GM19452 (cell line): ENCODE results near the gene TNIK.

Source experiments
- ATAC-seq: cut with Tn5 transposase; IDR thresholded peaks from one replicate; pipeline ENCODE4 v1.9.1; 2021; ENCODE audit not compliant: unreplicated experiment

TNIK gene

DNA sequence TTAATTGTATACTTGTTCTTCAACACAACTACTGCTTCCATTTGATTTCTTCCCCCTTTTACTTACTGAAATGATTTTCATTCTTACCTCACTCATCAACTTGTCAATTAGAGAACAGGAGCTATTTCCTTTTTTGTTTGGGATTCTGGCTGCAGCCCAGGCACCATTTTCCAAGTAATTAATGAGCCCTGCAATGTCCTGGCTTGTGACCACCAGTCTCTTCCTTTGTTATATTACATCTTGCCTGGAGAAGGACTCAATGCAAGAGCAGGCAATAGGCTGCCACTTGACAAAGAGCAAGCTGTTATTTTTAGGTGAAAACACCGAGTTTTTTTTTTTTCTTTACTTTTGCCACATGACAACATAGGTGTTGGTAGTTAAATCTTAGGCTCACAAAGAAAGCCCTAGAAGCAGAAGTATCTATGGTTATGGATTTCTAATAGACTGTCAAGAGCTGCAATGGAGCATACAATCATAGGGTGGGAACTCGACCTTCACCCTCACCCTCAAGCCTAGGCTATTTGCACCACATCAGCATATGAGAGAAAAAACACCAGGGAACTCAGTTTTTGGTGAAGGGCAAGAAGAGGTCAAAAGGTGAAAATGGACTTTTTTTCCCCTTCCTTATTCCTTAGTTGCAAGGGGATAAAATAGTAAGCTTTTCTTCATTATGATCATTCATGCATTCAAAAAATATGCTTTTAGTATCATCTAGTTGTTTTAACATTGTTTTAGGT is 114.9 kb downstream of the TNIK start:
- no peak for ATAC-seq

DNA sequence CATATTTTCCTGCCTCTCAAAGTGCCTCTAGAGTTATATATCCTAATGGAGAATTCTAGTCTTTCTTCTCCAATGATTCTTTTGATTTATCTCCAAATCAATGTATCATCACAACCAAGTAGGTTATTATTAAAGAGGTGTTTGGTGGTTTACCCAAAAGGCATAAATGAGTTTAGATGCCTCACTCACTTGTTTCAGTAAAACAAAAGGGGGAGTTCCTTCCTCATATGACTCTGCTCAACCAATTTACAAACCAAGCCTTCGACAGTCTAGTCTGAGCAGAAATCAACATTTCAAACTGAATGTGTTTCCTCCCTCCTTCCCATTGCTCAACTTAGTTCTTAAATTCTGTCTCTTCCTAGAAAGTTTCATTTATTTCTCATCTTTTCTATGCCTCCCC is 116.5 kb downstream of the TNIK start:
- no peak for ATAC-seq

DNA sequence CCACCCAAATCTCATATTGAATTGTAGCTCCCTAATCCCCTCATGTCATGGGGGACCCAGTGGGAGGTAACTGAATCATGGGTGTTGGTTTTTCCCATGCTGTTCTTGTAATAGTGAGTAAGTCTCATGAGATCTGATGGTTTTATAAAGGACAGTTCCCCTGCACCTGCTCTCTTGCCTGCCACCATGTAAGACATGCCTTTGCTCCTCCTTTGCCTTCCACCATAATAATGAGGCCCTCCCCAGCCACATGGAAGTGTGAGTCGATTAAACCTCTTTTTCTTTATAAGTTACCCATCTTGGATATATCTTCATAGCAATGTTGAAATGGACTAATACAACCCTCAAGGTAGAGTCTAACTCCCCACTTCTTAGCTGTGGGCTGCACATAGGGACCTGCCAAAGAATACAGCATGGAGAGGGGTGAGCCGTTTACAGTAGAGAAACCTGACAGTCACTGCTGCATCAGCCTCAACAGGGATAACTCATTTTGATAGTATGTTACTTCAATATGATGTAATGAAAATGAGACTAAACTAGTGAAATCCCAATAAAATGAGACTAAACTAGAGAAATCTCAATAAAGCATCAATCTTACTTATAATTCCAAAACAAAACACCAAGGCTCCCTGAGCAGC is 117.3 kb downstream of the TNIK start:
- ATAC-seq: no peak

DNA sequence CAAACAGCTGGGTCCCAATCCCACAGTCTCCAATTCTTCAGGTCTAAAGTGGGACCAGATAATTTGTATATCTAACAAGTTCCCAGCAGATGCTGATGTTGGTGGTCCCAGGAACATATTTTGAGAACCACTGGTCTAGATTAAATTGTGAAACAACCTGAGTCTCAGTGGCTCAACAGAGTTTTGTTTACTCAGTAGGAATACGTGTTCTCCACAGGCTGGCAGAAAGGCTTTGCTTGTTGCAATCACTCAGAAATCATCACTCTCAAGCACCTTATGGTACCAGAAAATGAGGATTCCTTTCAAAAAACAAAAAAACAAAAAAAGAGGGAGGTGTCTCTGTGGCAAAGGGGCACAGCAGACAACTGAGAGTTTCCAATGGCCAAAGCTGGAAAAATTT is 118.0 kb downstream of the TNIK start:
- no peak for ATAC-seq

DNA sequence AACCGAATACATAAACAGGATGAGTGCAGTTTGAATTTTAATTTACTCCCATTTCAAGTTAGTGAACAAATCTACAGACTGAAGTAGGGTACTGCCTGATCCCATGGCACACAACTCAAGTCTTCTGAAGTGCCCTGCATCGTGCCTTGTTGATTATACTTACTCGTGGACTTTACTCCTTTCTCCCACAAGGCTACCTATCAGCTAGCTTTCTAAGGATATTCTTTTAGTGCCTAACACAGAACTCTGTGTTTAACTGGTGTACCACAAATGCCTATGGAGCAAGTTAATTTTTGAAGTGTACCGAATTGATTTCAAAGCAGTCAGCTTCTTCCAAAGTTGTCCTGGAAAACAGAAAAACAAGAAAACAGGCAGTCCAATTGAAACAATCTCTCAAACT is 119.8 kb downstream of the TNIK start:
- no peak for ATAC-seq

DNA sequence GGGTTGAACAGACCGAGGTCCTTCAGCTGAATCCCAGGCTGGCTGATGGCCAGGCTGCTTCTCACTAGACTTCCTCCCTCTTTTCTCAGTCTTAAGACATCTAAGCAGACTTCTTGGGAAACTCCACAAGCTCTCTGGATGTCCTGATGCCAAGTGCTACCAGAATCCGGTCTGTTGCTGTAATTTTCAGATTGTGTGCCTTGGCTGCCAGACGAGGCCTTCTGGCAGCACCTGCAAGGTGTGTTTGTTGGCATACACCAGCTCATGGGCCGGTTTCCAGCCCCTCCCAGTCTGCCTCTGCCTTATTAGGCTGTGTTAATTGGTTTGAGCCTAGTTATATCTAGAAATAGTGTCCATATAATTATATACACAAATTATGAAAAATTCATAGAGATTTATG is 120.6 kb downstream of the TNIK start:
- no peak for ATAC-seq

DNA sequence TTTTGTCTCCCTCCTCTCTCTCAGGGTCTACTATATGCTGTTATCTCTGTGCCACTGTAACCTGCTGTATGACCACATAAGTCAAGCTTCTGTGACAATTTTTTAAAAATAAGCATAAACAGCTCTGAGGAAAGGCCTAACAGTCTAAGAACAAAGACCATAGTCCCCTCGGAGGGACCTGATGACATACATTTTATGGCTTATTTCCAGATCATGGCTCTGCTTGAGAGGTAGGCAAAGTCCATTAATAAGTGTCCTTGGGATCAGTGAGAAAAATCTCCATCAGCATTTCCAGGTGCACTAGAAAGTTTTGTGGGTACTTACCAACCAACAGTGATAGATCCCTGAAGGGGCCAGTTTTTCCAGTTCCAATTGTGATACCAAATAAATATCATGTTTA is 123.8 kb downstream of the TNIK start:
- no peak for ATAC-seq

DNA sequence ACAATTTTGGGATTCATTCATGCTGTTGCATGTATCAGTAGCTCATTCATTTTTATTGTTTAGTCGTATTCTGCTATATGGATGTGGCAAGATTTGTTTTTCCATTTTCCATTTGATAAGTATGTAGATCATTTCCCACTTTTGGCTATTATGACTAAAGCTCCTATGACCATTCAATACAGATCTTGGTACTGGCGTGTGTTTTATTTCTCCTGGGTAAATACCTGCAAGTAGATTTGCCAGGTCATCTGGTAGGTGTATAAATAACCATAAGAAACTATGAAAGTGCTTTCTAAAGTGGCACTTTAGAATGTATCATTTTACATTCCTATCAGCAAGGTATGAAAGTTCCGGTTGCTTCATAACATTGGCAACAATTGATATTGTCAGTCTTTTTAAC is 124.6 kb downstream of the TNIK start:
- no peak for ATAC-seq

DNA sequence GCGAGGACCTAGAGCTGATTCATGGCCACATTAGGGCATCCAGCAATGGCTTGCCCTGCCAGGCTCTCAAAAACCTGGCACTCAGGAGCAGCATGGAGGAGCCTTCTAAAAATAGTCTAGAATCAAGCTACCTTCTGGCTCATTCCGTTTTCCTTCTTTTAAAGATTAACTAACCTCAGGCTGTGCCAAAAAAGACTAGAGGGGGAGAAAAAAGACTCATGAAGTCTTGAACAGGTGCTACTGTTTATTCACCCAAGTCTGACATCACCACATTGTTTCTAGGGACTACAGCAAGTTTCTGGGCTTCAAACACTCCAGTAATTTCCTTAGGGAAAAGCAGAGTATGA is 125.8 kb downstream of the TNIK start:
- no peak for ATAC-seq

DNA sequence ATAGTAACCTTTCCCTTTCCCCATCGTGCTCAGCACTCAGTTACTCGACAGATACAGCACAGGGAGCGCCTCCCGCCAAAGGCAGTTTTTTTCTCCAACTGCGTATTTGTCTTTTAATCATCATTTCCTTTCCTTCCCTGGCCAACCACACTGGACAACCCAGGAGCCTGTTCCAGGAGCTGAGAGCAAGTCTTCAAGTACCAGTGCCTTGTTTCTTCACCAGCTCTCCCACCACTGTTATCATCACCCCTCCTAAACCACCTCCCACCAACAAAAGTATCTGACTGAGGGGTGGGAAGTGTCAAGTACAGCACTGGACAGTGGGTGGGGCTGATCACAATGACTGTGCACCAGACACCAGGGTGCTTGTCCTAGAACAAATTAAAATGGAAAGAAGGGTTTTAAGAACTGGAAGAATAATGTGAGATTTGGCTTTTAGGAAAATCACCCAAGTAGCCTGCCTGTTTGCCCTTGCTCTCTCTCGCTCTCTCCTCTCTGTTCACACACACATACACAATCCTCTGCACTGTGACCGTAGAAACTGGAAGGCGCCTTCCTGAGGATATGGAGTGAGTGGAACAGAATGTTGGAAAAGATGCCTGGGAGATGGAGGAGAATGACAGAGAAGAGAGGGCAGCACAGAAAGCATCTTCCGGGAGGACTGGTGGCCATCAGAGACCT is 126.3 kb downstream of the TNIK start:
- ATAC-seq: no peak

DNA sequence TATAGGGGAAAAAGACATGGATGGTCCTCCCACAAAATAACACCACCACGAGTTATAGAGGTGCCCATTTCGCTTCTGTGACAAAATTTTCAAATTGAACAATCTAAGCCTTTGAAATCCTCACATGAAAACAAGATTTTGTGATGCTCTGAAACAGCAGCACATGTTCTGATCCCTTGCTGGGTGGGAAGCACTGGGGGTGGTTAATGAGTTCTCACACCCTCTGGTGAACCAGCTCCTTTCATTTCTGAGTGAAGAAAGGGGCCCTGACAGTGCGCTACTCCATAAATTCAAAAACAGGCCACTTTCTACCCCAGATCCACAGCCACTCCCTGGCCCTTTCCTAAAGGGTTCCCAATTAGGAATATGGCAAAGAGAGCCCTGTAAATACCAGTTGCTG is 129.3 kb downstream of the TNIK start:
- ATAC-seq: no peak

DNA sequence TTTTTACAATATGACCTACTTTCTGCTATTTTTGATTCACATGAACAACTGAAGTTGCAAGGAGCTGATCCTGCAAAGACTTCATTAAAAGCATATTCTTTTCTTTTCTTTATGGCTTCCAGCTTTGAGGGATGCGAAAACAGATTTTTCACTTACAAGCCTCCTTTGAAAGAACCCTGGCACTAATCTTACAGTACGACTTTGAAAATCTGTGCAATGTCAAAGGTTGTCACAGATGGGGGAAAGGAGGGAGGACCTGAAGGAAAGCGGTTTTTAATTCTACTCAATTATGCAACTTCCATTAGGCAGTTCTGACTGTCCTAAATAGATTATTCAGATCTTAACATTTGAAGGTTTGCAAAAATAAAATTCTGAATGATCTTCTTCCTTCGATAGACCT is 130.5 kb downstream of the TNIK start:
- ATAC-seq: no peak

DNA sequence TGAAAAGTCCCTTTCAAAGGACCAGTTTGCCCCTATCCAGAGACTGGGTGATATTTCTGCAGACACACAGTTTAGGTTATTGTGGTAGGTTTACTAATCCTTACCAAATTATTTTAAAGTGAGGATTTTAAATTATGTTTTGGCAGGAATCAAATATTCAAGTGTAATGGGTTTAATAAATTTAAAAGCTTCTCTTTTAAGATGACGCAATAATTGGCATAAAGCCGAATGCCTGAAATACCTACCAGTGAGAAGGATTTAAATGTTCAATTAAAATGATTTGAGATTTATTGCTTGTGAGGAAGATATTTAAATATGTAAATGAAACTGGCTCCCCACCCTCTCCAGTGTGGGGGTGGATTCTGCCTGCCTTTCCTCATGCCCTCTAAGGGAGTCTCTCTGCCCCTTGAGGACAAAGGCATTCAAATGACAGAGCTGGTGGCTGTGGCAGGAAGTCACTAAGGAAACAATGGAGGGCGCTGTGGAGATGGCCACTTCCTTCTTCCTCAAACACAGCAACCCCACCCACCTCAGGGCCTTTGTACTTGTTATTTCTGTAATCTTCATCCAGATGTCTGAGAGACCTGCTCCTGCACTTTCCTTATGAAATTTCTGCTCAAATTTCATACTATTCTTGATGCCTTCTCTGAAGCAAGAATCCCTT is 131.7 kb downstream of the TNIK start:
- ATAC-seq: no peak

DNA sequence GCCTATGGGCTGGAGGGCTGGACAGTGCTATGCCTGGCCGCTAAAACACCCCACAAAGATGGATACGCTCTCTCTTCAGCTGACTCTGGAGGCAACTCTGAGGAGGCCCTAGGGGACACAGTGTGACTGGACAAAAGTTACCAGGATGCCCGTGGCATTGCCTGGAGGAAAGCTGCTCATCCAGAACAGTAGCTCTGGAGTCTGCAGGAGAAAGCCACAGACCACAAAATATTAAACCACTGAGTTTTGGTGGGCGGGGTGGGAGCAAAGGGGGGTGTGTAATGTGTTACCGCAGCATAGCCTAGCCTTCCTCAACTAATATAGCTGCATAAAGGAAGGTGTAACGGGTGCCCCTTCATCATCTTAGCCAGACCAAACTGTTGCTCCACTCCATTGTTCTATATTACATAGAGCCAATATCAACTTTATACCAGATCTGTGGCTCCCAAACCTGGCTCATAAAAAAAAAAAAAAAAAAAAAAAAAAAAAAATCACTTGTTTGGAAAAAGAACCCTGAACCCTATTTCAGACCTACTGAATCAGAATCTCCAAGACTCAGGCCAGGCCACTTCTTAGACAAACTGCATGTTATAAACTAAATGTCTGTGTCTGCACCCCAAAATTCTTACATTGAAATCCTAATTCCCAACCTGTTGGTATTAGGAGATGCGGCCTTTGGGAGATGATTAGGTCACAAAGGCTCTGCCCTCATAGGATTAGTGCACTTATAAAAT is 132.6 kb downstream of the TNIK start:
- no peak for ATAC-seq

DNA sequence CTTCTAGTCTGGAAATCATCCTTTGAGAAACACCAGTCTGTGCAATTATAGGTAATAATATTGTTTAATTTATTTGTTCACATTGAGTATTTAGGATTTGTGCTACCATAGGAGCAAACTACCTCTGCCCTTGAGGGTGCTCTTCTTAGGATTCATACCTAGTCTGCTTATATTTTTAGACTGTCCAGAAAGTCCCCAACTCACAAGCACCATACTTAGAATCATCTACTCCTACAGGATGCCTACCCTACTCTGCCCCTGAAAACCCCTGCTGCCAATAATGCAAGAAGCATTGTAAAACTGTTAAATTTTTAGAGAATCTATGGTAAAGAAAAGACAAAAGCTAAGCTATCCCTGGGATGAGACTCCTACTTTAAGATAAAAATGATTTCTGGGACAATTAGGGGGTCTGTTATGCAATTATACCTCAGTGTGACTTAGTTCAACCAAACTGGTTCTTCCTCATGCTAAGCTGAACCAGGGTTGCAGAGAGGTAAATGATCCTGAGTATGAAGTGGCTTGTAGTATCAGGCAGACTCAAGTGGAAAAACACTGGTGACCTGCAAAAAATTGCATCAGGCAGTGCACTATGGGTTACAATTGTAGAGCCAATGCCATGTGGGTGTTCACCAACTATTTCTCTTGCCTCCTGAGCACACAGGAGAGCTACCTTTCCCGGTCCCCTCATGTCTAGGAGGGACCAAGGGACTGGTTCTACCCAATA is 133.3 kb downstream of the TNIK start:
- no peak for ATAC-seq

DNA sequence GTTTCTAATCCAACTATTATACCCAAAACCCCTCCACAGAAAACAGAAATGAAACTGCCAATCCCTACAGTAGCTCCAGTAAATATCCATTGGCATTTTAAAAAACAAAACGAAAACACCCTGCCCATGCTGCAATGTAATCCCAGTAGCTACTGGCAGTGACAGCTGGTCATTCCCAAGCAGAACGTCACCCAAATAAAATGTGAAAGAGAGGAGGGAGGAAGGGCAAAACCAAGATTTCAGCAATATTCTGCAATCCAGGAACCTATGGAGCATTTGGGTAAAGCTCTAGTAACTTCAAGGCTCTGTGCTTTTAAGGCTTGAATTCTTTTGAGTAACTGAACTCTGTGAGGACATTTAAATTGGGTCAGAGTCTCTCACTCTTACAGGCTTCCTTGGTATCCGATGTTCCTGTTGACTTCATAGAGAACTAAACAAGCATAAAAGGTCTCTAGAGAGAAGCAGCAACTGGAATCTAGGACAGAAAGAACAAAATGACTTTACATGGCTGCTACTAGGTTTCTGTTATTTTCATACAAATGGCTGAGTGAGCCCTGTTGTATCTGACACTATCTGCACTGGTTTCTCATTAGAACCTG is 136.2 kb downstream of the TNIK start:
- ATAC-seq: no peak

DNA sequence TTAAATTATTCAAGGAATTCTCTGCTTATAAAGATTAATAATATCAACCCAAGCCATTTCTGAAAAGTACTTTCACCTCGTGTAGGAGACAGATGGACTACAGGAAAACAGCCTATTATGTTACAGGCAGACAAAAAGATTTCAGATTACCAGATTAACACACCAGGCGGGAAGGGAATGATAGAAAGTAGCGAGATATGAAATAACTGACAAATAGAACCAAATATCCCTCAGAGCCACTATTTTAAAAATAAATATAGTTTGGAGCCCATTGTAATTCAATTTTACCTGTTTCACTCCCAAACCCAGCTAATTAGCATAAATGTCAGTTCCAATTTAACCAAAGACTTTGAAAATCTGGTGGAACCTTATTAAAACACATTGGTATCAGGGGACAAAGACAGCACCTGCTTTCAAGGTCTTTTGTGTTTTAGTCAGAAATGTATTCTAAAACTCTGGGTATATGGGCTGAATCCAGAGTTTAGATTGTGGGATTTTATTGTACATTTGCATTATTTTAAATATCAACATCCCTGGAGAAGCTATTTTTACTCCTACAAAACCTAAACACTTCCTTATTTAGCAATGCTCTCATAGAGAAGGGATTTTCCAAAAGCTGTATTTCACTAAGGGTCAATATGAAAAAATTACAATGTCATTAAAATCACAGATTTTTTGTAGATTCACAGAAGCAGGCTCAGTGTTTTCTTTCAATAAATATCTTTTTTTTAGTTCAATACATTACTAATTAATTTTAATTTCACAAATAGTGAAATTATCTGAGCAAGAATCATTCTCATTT is 138.4 kb downstream of the TNIK start:
- no peak for ATAC-seq

DNA sequence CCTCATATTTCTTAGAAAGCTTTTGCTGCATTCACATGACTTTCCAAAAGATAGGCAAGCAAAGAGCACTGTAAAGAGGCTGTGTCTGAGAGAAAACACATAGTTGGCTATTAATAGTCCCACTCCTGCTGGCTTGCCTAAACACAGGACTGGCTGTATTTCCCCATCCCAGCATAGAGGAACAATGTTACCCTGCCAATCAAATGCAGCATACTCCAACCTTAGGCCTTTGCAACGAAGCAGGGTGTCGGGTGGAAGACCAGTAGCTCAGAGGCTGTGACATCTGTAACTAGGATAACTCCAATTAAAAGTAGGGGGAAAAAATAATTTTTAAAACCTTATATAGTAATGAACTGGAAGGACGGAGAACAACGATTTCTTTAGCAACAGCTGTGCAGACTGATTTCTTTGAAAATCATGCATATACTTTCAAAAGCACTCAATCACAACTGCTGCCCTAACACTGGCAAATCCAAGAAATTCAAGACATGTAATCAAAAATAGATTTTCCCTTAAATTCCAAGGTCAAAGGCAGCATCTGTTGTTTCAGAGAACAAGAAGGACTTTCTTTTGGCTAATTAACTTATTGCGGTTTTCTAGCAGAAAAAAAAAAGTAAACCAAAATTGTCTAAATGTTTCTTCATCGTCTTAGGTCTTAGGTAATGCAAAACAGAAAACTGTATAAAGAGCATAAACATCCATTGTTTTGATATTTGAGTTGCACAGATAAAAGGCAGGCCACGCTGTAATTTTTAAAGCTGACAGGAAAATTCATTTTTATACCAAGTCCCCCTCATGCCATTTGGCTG is 139.3 kb downstream of the TNIK start:
- no peak for ATAC-seq

DNA sequence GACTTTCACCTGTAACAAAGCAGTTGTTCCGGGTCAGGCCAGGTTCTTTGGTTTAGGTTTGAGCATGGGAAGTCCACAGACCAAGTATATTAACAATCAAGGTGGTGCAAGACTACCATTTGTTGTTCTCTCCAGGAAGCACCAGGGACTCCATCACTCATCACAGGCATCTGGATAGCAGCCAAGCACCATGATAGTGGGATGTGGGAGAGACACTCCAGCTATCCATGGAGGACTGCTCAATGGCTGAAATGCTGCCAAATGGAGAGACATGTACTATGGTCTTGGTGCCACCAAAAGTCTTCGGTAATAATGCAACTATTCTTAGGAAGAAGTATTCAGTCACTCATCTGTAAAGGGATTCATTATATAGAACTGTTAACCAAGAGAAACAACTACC is 143.0 kb downstream of the TNIK start:
- ATAC-seq: no peak
